ENCODE data around the gene DCUN1D2.

DCUN1D2 gene

DNA sequence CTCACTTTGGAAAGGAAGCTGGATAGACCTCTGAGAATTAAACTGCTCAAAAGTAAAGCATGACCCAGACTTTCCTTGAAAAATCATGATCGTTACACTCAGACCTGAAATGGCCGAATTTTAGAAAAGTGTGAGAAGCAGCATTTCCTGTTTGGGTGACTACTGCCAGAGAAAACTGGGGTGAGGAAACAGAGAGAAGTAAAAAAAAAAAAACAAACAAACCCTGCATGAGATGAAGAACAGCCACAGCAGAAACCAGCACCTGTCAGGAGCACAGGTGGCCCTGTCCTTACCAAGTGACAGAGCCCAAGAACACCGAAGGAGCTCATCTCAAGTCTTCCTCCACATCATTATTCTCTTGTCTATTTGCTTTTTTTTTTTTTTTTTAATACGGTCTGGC, 25.2 kb downstream of the DCUN1D2 start:
- no peaks in the 10 kb centered on the region for H3K4me1 ChIP-seq (ENCODE audit: insufficient read depth, poor library complexity, severe bottlenecking)
- no peaks in the 10 kb centered on the region for H3K9me3 ChIP-seq (ENCODE audit: severe bottlenecking)
- no peak overlapping the region for H3K4me3 ChIP-seq (ENCODE audit: severe bottlenecking)
- DNase-seq (ENCODE audit: low spot score): no peak
- H3K36me3 ChIP-seq (ENCODE audit: low read depth): peaks cover 46% of the 10 kb centered on the region
- no peaks in the 10 kb centered on the region for H3K27me3 ChIP-seq (ENCODE audit: insufficient read depth, poor library complexity, severe bottlenecking)
- ATAC-seq (ENCODE audit: low read depth): no peak
- TF ChIP-seq, protein P1, sequence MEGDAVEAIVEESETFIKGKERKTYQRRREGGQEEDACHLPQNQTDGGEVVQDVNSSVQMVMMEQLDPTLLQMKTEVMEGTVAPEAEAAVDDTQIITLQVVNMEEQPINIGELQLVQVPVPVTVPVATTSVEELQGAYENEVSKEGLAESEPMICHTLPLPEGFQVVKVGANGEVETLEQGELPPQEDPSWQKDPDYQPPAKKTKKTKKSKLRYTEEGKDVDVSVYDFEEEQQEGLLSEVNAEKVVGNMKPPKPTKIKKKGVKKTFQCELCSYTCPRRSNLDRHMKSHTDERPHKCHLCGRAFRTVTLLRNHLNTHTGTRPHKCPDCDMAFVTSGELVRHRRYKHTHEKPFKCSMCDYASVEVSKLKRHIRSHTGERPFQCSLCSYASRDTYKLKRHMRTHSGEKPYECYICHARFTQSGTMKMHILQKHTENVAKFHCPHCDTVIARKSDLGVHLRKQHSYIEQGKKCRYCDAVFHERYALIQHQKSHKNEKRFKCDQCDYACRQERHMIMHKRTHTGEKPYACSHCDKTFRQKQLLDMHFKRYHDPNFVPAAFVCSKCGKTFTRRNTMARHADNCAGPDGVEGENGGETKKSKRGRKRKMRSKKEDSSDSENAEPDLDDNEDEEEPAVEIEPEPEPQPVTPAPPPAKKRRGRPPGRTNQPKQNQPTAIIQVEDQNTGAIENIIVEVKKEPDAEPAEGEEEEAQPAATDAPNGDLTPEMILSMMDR (IDR thresholded peaks at IDR 0.05; ENCODE audit: poor library complexity, severe bottlenecking): no peak
- no peak overlapping the region for H3K27ac ChIP-seq (ENCODE audit: poor library complexity, severe bottlenecking)

DNA sequence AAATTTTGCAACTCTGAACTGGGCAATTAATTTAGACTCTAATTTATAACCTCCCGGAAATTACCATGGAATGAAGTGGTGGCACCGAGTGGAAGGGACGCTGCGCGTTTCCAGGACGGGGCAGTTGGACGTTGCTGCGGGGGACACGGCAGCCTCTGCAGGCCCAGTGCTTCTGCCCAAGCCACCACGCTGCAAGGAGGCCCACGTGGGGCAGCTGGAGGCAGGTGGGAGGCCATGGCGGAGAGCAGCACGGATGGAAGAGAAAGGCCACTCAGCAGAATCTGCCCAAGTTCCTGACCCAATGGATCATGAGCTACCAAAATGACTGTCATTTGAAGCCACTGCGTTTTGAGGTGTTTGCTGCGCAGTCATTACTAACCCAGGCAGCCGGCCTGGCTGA, 26.0 kb downstream of the DCUN1D2 start:
- Histone ChIP-seq H3K4me3 (ENCODE audit: severe bottlenecking) (no peak overlapping the region), H3K27me3 (ENCODE audit: insufficient read depth, poor library complexity, severe bottlenecking) (no peaks in the 10 kb centered on the region), H3K9me3 (ENCODE audit: severe bottlenecking) (no peaks in the 10 kb centered on the region), H3K27ac (ENCODE audit: poor library complexity, severe bottlenecking) (no peak overlapping the region), H3K4me1 (ENCODE audit: insufficient read depth, poor library complexity, severe bottlenecking) (no peaks in the 10 kb centered on the region), H3K36me3 (ENCODE audit: low read depth) (peaks cover 54% of the 10 kb centered on the region)
- TF ChIP-seq, protein P1 (IDR thresholded peaks at IDR 0.05; ENCODE audit: poor library complexity, severe bottlenecking): no peak
- DNase-seq (ENCODE audit: low spot score) (no peak), ATAC-seq (ENCODE audit: low read depth) (no peak)

DNA sequence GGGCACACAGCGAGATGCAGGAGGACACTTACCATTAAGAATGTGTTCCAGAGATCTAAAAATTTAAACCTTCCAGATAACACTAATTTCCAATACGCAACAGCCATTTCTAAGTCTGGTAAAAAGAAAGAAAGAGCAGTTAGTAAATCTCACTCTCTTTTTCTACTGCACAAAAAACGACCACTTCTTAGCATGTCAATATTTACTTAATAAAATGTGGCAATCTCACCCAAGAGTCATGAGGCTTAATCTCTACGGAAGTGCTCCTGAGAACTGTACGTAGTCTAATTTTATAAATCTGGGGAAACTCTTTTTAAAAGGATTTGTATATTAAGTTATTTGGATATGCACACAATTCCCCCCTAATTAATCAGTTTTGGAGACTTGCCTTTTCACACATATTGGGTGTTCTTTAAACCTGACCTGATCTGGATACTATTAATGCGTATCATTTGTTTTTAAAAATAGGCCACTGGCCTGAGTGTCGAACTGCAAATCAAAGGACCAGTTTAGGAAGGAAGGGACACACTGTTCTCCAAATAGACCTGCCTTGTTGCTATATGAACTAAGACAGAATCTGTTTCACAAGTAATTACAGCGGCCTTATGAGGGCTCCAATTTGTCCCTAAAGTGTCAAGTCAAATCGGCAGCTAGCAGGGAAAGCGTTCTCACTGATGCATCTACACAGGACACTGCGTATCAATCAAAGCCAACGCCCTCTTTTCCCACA, 29.3 kb downstream of the DCUN1D2 start:
- H3K27ac ChIP-seq (ENCODE audit: poor library complexity, severe bottlenecking): no peak overlapping the region
- peaks cover 69% of the 10 kb centered on the region for H3K36me3 ChIP-seq (ENCODE audit: low read depth)
- ATAC-seq (ENCODE audit: low read depth) (no peak), DNase-seq (ENCODE audit: low spot score) (no peak)
- TF ChIP-seq, protein P1 (IDR thresholded peaks at IDR 0.05; ENCODE audit: poor library complexity, severe bottlenecking): no peak
- no peaks in the 10 kb centered on the region for H3K27me3 ChIP-seq (ENCODE audit: insufficient read depth, poor library complexity, severe bottlenecking)
- no peak overlapping the region for H3K4me3 ChIP-seq (ENCODE audit: severe bottlenecking)
- no peaks in the 10 kb centered on the region for H3K9me3 ChIP-seq (ENCODE audit: severe bottlenecking)
- no peaks in the 10 kb centered on the region for H3K4me1 ChIP-seq (ENCODE audit: insufficient read depth, poor library complexity, severe bottlenecking)

DNA sequence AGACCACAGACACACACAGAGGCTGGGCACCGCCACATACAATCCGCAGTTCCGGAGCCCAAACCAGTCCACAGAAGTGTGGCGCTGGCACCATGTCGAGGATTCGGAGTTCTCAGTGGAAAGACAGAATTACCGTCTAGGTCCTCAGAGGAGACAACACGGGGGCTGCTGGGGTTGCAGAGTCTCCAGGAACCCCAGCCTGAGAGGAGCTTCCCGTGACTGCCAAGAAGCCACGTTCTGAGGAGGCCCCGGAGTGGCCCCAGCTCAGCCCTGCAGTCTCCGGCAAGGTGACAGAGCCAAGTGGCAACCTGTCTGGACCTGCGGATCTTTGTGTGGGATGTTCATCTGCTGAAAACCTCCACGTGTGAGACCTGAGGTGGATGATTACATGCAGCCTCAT, 29.9 kb downstream of the DCUN1D2 start:
- H3K4me1 ChIP-seq (ENCODE audit: insufficient read depth, poor library complexity, severe bottlenecking): no peaks in the 10 kb centered on the region
- DNase-seq (ENCODE audit: low spot score) (no peak), ATAC-seq (ENCODE audit: low read depth) (no peak)
- no peaks in the 10 kb centered on the region for H3K9me3 ChIP-seq (ENCODE audit: severe bottlenecking)
- TF ChIP-seq, protein P1 (IDR thresholded peaks at IDR 0.05; ENCODE audit: poor library complexity, severe bottlenecking): no peak
- H3K27ac ChIP-seq (ENCODE audit: poor library complexity, severe bottlenecking): no peak overlapping the region
- no peaks in the 10 kb centered on the region for H3K27me3 ChIP-seq (ENCODE audit: insufficient read depth, poor library complexity, severe bottlenecking)
- H3K4me3 ChIP-seq (ENCODE audit: severe bottlenecking): no peak overlapping the region
- peaks cover 71% of the 10 kb centered on the region for H3K36me3 ChIP-seq (ENCODE audit: low read depth)

DNA sequence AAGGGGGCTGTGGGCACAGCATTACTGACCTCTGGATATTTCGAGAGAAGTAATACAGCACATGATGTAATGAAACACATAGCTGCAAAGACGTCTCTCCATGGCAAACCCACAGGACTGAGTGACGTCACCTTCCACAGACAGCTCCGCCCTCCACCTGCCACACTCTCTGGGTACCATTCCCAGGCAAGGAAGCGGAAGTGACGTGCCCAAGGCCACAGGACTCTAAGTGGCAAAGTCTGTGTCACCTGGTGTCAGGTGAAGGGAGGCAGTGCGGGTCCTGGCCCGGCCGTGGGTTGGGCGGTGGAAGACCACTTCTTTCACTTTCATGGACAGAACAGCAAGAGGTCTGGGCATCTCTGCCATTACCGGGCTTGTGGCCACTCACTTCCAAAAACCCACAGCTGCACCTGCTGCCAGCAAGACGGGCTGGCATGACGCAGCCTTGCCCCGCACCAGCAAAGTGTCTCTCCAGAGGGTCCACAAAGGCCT, 30.4 kb downstream of the DCUN1D2 start:
- Histone ChIP-seq H3K4me1 (ENCODE audit: insufficient read depth, poor library complexity, severe bottlenecking) (no peaks in the 10 kb centered on the region), H3K9me3 (ENCODE audit: severe bottlenecking) (no peaks in the 10 kb centered on the region), H3K27me3 (ENCODE audit: insufficient read depth, poor library complexity, severe bottlenecking) (no peaks in the 10 kb centered on the region), H3K36me3 (ENCODE audit: low read depth) (peaks cover 71% of the 10 kb centered on the region), H3K27ac (ENCODE audit: poor library complexity, severe bottlenecking) (no peak overlapping the region), H3K4me3 (ENCODE audit: severe bottlenecking) (no peak overlapping the region)
- TF ChIP-seq, protein P1 (IDR thresholded peaks at IDR 0.05; ENCODE audit: poor library complexity, severe bottlenecking): no peak
- DNase-seq (ENCODE audit: low spot score) (no peak), ATAC-seq (ENCODE audit: low read depth) (no peak)
